ENCODE data around the gene MUSK.

The MUSK gene

DNA sequence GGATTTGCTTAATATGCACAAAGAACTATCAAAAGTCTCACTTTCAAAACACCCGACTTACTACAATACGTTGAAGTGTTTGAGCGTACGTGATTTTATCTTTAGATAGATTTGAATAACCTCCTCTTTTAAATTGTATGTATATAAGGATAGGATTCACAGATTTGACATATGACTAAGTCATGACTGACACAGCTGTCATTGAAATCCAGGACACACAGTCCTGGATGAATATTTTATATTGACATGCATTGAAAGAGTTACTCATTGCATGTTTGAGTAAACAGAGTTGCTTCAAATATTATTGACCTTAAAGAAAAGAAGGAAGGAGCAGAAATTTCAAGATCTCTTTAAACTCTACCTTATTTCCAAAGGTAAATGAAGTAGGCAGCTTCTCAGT is 3.3 kb downstream of the MUSK start:
- Histone ChIP-seq H3K23ac (ENCODE audit: low read length in 2 of 2) (no peak overlapping the region), H4K91ac (ENCODE audit: low read length) (no peak overlapping the region), H2BK120ac (ENCODE audit: low read depth, low read length) (no peak overlapping the region), H3K4me1 (ENCODE audit: control insufficient read depth, insufficient read depth, low read depth, low read length) (no peaks in the 10 kb centered on the region), H2AK5ac (ENCODE audit: low read length, severe bottlenecking) (no peak overlapping the region), H3K9ac (ENCODE audit: low read length) (no peak overlapping the region), H2BK15ac (ENCODE audit: low read depth, poor library complexity, severe bottlenecking) (no peak overlapping the region), H4K8ac (ENCODE audit: low read length) (no peak overlapping the region), H3K18ac (ENCODE audit: low read depth in 1 of 2, low read length in 2 of 2) (no peak overlapping the region), H2BK12ac (ENCODE audit: low read length in 2 of 2) (no peak overlapping the region), H3K36me3 (ENCODE audit: control insufficient read depth in 1 of 2, insufficient read depth in 2 of 2, low read depth in 1 of 2, low read length in 2 of 2) (no peaks in the 10 kb centered on the region), H2BK5ac (ENCODE audit: low read depth, low read length, poor library complexity, severe bottlenecking) (no peak overlapping the region), H3K4me2 (ENCODE audit: low read length, poor library complexity, severe bottlenecking) (no peak overlapping the region), H3K27ac (ENCODE audit: low read length, poor library complexity, severe bottlenecking) (no peak overlapping the region), H3K9me3 (ENCODE audit: control insufficient read depth, low read length) (no peaks in the 10 kb centered on the region), H3K14ac (ENCODE audit: low read length in 2 of 2) (no peak overlapping the region), H3K4ac (ENCODE audit: low read depth in 1 of 2, low read length in 2 of 2) (no peak overlapping the region), H2AFZ (ENCODE audit: low read depth, low read length) (no peak overlapping the region), H3K27me3 (ENCODE audit: control insufficient read depth in 1 of 2, insufficient read depth in 1 of 2, low read length in 2 of 2) (no peaks in the 10 kb centered on the region), H3K79me1 (replicated peaks; ENCODE audit: low read length, poor library complexity, severe bottlenecking) (no peaks in the 10 kb centered on the region), H3K4me3 (ENCODE audit: insufficient read depth in 1 of 2, low read depth in 1 of 2, low read length in 2 of 2) (no peak overlapping the region)
- no CpG with 5 or more reads among the region's 4 CpGs for WGBS
- no peak for DNase-seq

GRCh38 chr9:110672873-110673510 is 4.4 kb downstream of the MUSK start:
- Histone ChIP-seq H3K4me3 (ENCODE audit: insufficient read depth in 1 of 2, low read depth in 1 of 2, low read length in 2 of 2) (no peak overlapping the region), H3K27ac (ENCODE audit: low read length, poor library complexity, severe bottlenecking) (no peak overlapping the region), H3K79me1 (replicated peaks; ENCODE audit: low read length, poor library complexity, severe bottlenecking) (no peaks in the 10 kb centered on the region), H3K9ac (ENCODE audit: low read length) (no peak overlapping the region), H3K36me3 (ENCODE audit: control insufficient read depth in 1 of 2, insufficient read depth in 2 of 2, low read depth in 1 of 2, low read length in 2 of 2) (no peaks in the 10 kb centered on the region), H3K23ac (ENCODE audit: low read length in 2 of 2) (no peak overlapping the region), H3K4me2 (ENCODE audit: low read length, poor library complexity, severe bottlenecking) (no peak overlapping the region), H2BK15ac (ENCODE audit: low read depth, poor library complexity, severe bottlenecking) (no peak overlapping the region), H3K27me3 (ENCODE audit: control insufficient read depth in 1 of 2, insufficient read depth in 1 of 2, low read length in 2 of 2) (no peaks in the 10 kb centered on the region), H3K18ac (ENCODE audit: low read depth in 1 of 2, low read length in 2 of 2) (no peak overlapping the region), H2BK12ac (ENCODE audit: low read length in 2 of 2) (no peak overlapping the region), H3K9me3 (ENCODE audit: control insufficient read depth, low read length) (no peaks in the 10 kb centered on the region), H2AFZ (ENCODE audit: low read depth, low read length) (no peak overlapping the region), H3K14ac (ENCODE audit: low read length in 2 of 2) (no peak overlapping the region), H2BK120ac (ENCODE audit: low read depth, low read length) (no peak overlapping the region), H2BK5ac (ENCODE audit: low read depth, low read length, poor library complexity, severe bottlenecking) (no peak overlapping the region), H4K8ac (ENCODE audit: low read length) (no peak overlapping the region), H2AK5ac (ENCODE audit: low read length, severe bottlenecking) (no peak overlapping the region), H3K4ac (ENCODE audit: low read depth in 1 of 2, low read length in 2 of 2) (no peak overlapping the region), H3K4me1 (ENCODE audit: control insufficient read depth, insufficient read depth, low read depth, low read length) (no peaks in the 10 kb centered on the region), H4K91ac (ENCODE audit: low read length) (no peak overlapping the region)
- DNase-seq: peak; percentile 3
- 75% methylated on average over 2 of the region's 3 CpGs for WGBS

- Histone ChIP-seq H3K4me2 (ENCODE audit: low read length, poor library complexity, severe bottlenecking) (no peak overlapping the region), H2AFZ (ENCODE audit: low read depth, low read length) (no peak overlapping the region), H3K23ac (ENCODE audit: low read length in 2 of 2) (no peak overlapping the region), H2BK15ac (ENCODE audit: low read depth, poor library complexity, severe bottlenecking) (no peak overlapping the region), H2AK5ac (ENCODE audit: low read length, severe bottlenecking) (no peak overlapping the region), H3K79me1 (replicated peaks; ENCODE audit: low read length, poor library complexity, severe bottlenecking) (no peaks in the 10 kb centered on the region), H3K4me1 (ENCODE audit: control insufficient read depth, insufficient read depth, low read depth, low read length) (no peaks in the 10 kb centered on the region), H3K18ac (ENCODE audit: low read depth in 1 of 2, low read length in 2 of 2) (no peak overlapping the region), H2BK12ac (ENCODE audit: low read length in 2 of 2) (no peak overlapping the region), H3K9ac (ENCODE audit: low read length) (no peak overlapping the region), H3K27me3 (ENCODE audit: control insufficient read depth in 1 of 2, insufficient read depth in 1 of 2, low read length in 2 of 2) (no peaks in the 10 kb centered on the region), H3K36me3 (ENCODE audit: control insufficient read depth in 1 of 2, insufficient read depth in 2 of 2, low read depth in 1 of 2, low read length in 2 of 2) (no peaks in the 10 kb centered on the region), H2BK5ac (ENCODE audit: low read depth, low read length, poor library complexity, severe bottlenecking) (no peak overlapping the region), H3K14ac (ENCODE audit: low read length in 2 of 2) (no peak overlapping the region), H3K4ac (ENCODE audit: low read depth in 1 of 2, low read length in 2 of 2) (no peak overlapping the region), H4K91ac (ENCODE audit: low read length) (no peak overlapping the region), H2BK120ac (ENCODE audit: low read depth, low read length) (no peak overlapping the region), H3K9me3 (ENCODE audit: control insufficient read depth, low read length) (no peaks in the 10 kb centered on the region), H3K4me3 (ENCODE audit: insufficient read depth in 1 of 2, low read depth in 1 of 2, low read length in 2 of 2) (no peak overlapping the region), H3K27ac (ENCODE audit: low read length, poor library complexity, severe bottlenecking) (no peak overlapping the region), H4K8ac (ENCODE audit: low read length) (no peak overlapping the region)
- DNase-seq: no peak
- 95% methylated on average over 4 of the region's 4 CpGs for WGBS
Measured at GRCh38 chr9:110687497-110687896, 18.9 kb downstream of the MUSK start.

- Histone ChIP-seq H3K9ac (ENCODE audit: low read length) (no peak overlapping the region), H3K14ac (ENCODE audit: low read length in 2 of 2) (no peak overlapping the region), H3K36me3 (ENCODE audit: control insufficient read depth in 1 of 2, insufficient read depth in 2 of 2, low read depth in 1 of 2, low read length in 2 of 2) (no peaks in the 10 kb centered on the region), H2BK12ac (ENCODE audit: low read length in 2 of 2) (no peak overlapping the region), H3K4ac (ENCODE audit: low read depth in 1 of 2, low read length in 2 of 2) (no peak overlapping the region), H2BK5ac (ENCODE audit: low read depth, low read length, poor library complexity, severe bottlenecking) (no peak overlapping the region), H2AK5ac (ENCODE audit: low read length, severe bottlenecking) (no peak overlapping the region), H2BK120ac (ENCODE audit: low read depth, low read length) (no peak overlapping the region), H4K91ac (ENCODE audit: low read length) (no peak overlapping the region), H3K27ac (ENCODE audit: low read length, poor library complexity, severe bottlenecking) (no peak overlapping the region), H2BK15ac (ENCODE audit: low read depth, poor library complexity, severe bottlenecking) (no peak overlapping the region), H3K18ac (ENCODE audit: low read depth in 1 of 2, low read length in 2 of 2) (no peak overlapping the region), H2AFZ (ENCODE audit: low read depth, low read length) (no peak overlapping the region), H3K9me3 (ENCODE audit: control insufficient read depth, low read length) (no peaks in the 10 kb centered on the region), H3K4me2 (ENCODE audit: low read length, poor library complexity, severe bottlenecking) (no peak overlapping the region), H3K79me1 (replicated peaks; ENCODE audit: low read length, poor library complexity, severe bottlenecking) (no peaks in the 10 kb centered on the region), H4K8ac (ENCODE audit: low read length) (no peak overlapping the region), H3K27me3 (ENCODE audit: control insufficient read depth in 1 of 2, insufficient read depth in 1 of 2, low read length in 2 of 2) (no peaks in the 10 kb centered on the region), H3K23ac (ENCODE audit: low read length in 2 of 2) (no peak overlapping the region), H3K4me3 (ENCODE audit: insufficient read depth in 1 of 2, low read depth in 1 of 2, low read length in 2 of 2) (no peak overlapping the region), H3K4me1 (ENCODE audit: control insufficient read depth, insufficient read depth, low read depth, low read length) (no peaks in the 10 kb centered on the region)
- DNase-seq: no peak
- 100% methylated on average over 2 of the region's 5 CpGs for WGBS
Measured at GRCh38 chr9:110688329-110688728, 19.7 kb downstream of the MUSK start.

Measured in mesenchymal stem cell (in vitro differentiated cells and primary cell).